Skeletal muscle satellite cell (primary cell): ENCODE data around the gene PVR.
"Not testable (repeated sequence)": the region's sequence is repeated elsewhere in the genome, so short reads cannot be mapped to it uniquely, and the experiment has no call there.

Source experiments
- H3K27me3 ChIP-seq: 2 replicates; pipeline ENCODE4 v1.7.0; 2013; ENCODE audit warnings: low read length; ENCODE audit not compliant: control insufficient read depth, insufficient read depth
- H3K36me3 ChIP-seq: 2 replicates; pipeline ENCODE4 v1.7.0; 2013; ENCODE audit warnings: mild to moderate bottlenecking, control low read depth, low read length; ENCODE audit not compliant: insufficient read depth
- H3K4me1 ChIP-seq: 2 replicates; pipeline ENCODE4 v1.7.0; 2013; ENCODE audit warnings: low read length; ENCODE audit not compliant: control insufficient read depth, insufficient read depth
- H3K4me2 ChIP-seq: 2 replicates; pipeline ENCODE4 v1.7.0; 2013; ENCODE audit warnings: mild to moderate bottlenecking, low read length
- H3K4me3 ChIP-seq: 2 replicates; pipeline ENCODE4 v1.7.0; 2013; ENCODE audit warnings: low read length
- H3K9ac ChIP-seq: 2 replicates; pipeline ENCODE4 v1.7.0; 2013; ENCODE audit warnings: mild to moderate bottlenecking, low read depth, low read length, moderate library complexity
- H3K9me3 ChIP-seq: replicated peaks from 2 replicates; pipeline ENCODE4 v1.7.0; 2013; ENCODE audit warnings: mild to moderate bottlenecking, control low read depth, low read length

The PVR gene

GRCh38 chr19:44683434-44684210 is 39.9 kb downstream of the PVR start:
- Histone ChIP-seq H3K9me3 (no peaks in the 10 kb centered on the region), H3K4me2 (no peak overlapping the region), H3K27me3 (no peaks in the 10 kb centered on the region), H3K4me3 (no peak overlapping the region), H3K4me1 (peaks cover 19% of the 10 kb centered on the region), H3K36me3 (no peaks in the 10 kb centered on the region), H3K9ac (no peak overlapping the region)

GRCh38 chr19:44684396-44684795 is 40.7 kb downstream of the PVR start:
- H3K36me3 ChIP-seq, H3K9me3 ChIP-seq, H3K4me2 ChIP-seq, H3K27me3 ChIP-seq, H3K4me3 ChIP-seq, H3K9ac ChIP-seq: not testable (repeated sequence)
- H3K4me1 ChIP-seq = peaks cover 19% of the 10 kb centered on the region

- no peak overlapping the region for H3K9ac ChIP-seq
- peak overlapping the region; percentile 48 for H3K4me2 ChIP-seq
- peaks cover 19% of the 10 kb centered on the region for H3K4me1 ChIP-seq
- no peaks in the 10 kb centered on the region for H3K9me3 ChIP-seq
- no peaks in the 10 kb centered on the region for H3K27me3 ChIP-seq
- no peaks in the 10 kb centered on the region for H3K36me3 ChIP-seq
- no peak overlapping the region for H3K4me3 ChIP-seq
Measured at GRCh38 chr19:44684892-44685863, 41.5 kb downstream of the PVR start.

GRCh38 chr19:44685877-44686276 is 42.2 kb downstream of the PVR start:
- H3K4me1 ChIP-seq = peaks cover 19% of the 10 kb centered on the region
- no peaks in the 10 kb centered on the region for H3K27me3 ChIP-seq
- H3K4me3 ChIP-seq = no peak overlapping the region

GRCh38 chr19:44686896-44687295 is 43.2 kb downstream of the PVR start:
- Histone ChIP-seq H3K4me2 (no peak overlapping the region), H3K27me3 (no peaks in the 10 kb centered on the region), H3K36me3 (no peaks in the 10 kb centered on the region), H3K9me3 (no peaks in the 10 kb centered on the region), H3K4me3 (no peak overlapping the region), H3K9ac (no peak overlapping the region), H3K4me1 (peaks cover 24% of the 10 kb centered on the region)

More at GRCh38 chr19:44685877-44686276, 42.2 kb downstream of the PVR start:
- no peaks in the 10 kb centered on the region for H3K9me3 ChIP-seq
- no peak overlapping the region for H3K9ac ChIP-seq
- no peak overlapping the region for H3K4me2 ChIP-seq
- H3K36me3 ChIP-seq = no peaks in the 10 kb centered on the region

GRCh38 chr19:44687888-44688287 is 44.2 kb downstream of the PVR start:
- Histone ChIP-seq H3K27me3 (no peaks in the 10 kb centered on the region), H3K9me3 (no peaks in the 10 kb centered on the region), H3K9ac (no peak overlapping the region), H3K4me1 (peaks cover 32% of the 10 kb centered on the region), H3K36me3 (no peaks in the 10 kb centered on the region), H3K4me2 (no peak overlapping the region), H3K4me3 (no peak overlapping the region)

- Histone ChIP-seq H3K9ac (no peak overlapping the region), H3K4me2 (no peak overlapping the region), H3K4me3 (no peak overlapping the region), H3K27me3 (no peaks in the 10 kb centered on the region), H3K4me1 (peaks cover 32% of the 10 kb centered on the region), H3K9me3 (no peaks in the 10 kb centered on the region), H3K36me3 (no peaks in the 10 kb centered on the region)
Measured at GRCh38 chr19:44689290-44690130, 45.8 kb downstream of the PVR start.

- H3K9ac ChIP-seq = no peak overlapping the region
- peaks cover 27% of the 10 kb centered on the region for H3K4me1 ChIP-seq
- no peaks in the 10 kb centered on the region for H3K36me3 ChIP-seq
- H3K4me3 ChIP-seq = no peak overlapping the region
- no peak overlapping the region for H3K4me2 ChIP-seq
- no peaks in the 10 kb centered on the region for H3K27me3 ChIP-seq
- no peaks in the 10 kb centered on the region for H3K9me3 ChIP-seq
Measured at GRCh38 chr19:44690131-44690440, 46.4 kb downstream of the PVR start.

GRCh38 chr19:44692379-44692721 is 48.6 kb downstream of the PVR start:
- peak overlapping the region; percentile 18 for H3K9ac ChIP-seq
- H3K4me3 ChIP-seq = no peak overlapping the region
- no peaks in the 10 kb centered on the region for H3K36me3 ChIP-seq
- H3K4me1 ChIP-seq = peaks cover 13% of the 10 kb centered on the region
- no peaks in the 10 kb centered on the region for H3K9me3 ChIP-seq
- H3K27me3 ChIP-seq = peaks cover under 1% of the 10 kb centered on the region
- peak overlapping the region; percentile 55 for H3K4me2 ChIP-seq

- peaks cover 4% of the 10 kb centered on the region for H3K27me3 ChIP-seq
- H3K36me3 ChIP-seq = no peaks in the 10 kb centered on the region
- H3K4me1 ChIP-seq = peaks cover 13% of the 10 kb centered on the region
- no peak overlapping the region for H3K4me2 ChIP-seq
- no peak overlapping the region for H3K9ac ChIP-seq
- no peak overlapping the region for H3K4me3 ChIP-seq
- no peaks in the 10 kb centered on the region for H3K9me3 ChIP-seq
Measured at GRCh38 chr19:44694184-44694579, 50.5 kb downstream of the PVR start.
